ENCODE results near the gene LYRM4.

LYRM4 gene

GRCh38 chr6:5173810-5174209 lies 86.9 kb downstream of the LYRM4 start:
- DNase-seq (ENCODE audit: low read depth, low spot score), result no peak
- H3K4me3 ChIP-seq (ENCODE audit: low read depth, low read length), result no peak overlapping the region
- ChIA-PET POLR2A (interaction anchor here (0.7 kb wide), 1 partner anchor 830 kb away, joined by 3 read pairs; no protein-coding TSS in a partner anchor), CTCF (interaction anchor here (0.6 to 2.4 kb wide), 5 partner anchors 8 to 229 kb away, joined by 3 to 10 read pairs (median 5); no protein-coding TSS in a partner anchor)
- no peak for TF ChIP-seq CTCF (IDR thresholded peaks at IDR 0.05; ENCODE audit: insufficient read depth, low read length, missing control alignments)

- POLR2A ChIA-PET, result no interaction called here
- CTCF ChIA-PET, result interaction anchor here (1.2 to 2.4 kb wide), 3 partner anchors 9 to 18 kb away, joined by 3 to 10 read pairs (median 5); no protein-coding TSS in a partner anchor
- H3K4me3 ChIP-seq (ENCODE audit: low read depth, low read length), result no peak overlapping the region
- no peak for TF ChIP-seq CTCF (IDR thresholded peaks at IDR 0.05; ENCODE audit: insufficient read depth, low read length, missing control alignments)
- DNase-seq (ENCODE audit: low read depth, low spot score), result no peak
These were observed 87.8 kb downstream of the LYRM4 start for GRCh38 chr6:5172897-5173474.

- H3K4me3 ChIP-seq (ENCODE audit: low read depth, low read length), result no peak overlapping the region
- CTCF ChIA-PET, result interaction anchor here (1.1 to 2.4 kb wide), 3 partner anchors 10 to 19 kb away, joined by 3 to 10 read pairs (median 5); no protein-coding TSS in a partner anchor
- no peak for TF ChIP-seq CTCF (IDR thresholded peaks at IDR 0.05; ENCODE audit: insufficient read depth, low read length, missing control alignments)
- no peak for DNase-seq (ENCODE audit: low read depth, low spot score)
- POLR2A ChIA-PET, result no interaction called here
These were observed 88.6 kb downstream of the LYRM4 start for GRCh38 chr6:5172041-5172653.

GRCh38 chr6:5167501-5167900 lies 93.2 kb downstream of the LYRM4 start:
- DNase-seq (ENCODE audit: low read depth, low spot score), result no peak
- POLR2A ChIA-PET, result no interaction called here
- CTCF ChIA-PET, result interaction anchor here (1.5 kb wide), 1 partner anchor 235 kb away, joined by 6 read pairs; no protein-coding TSS in a partner anchor
- no peak overlapping the region for H3K4me3 ChIP-seq (ENCODE audit: low read depth, low read length)
- no peak for TF ChIP-seq CTCF (IDR thresholded peaks at IDR 0.05; ENCODE audit: insufficient read depth, low read length, missing control alignments)

- TF ChIP-seq CTCF (IDR thresholded peaks at IDR 0.05; ENCODE audit: insufficient read depth, low read length, missing control alignments), result no peak
- ChIA-PET POLR2A (no interaction called here), CTCF (no interaction called here)
- no peak overlapping the region for H3K4me3 ChIP-seq (ENCODE audit: low read depth, low read length)
- DNase-seq (ENCODE audit: low read depth, low spot score), result no peak
These were observed 96.7 kb downstream of the LYRM4 start for GRCh38 chr6:5164092-5164491.

- no peak overlapping the region for H3K4me3 ChIP-seq (ENCODE audit: low read depth, low read length)
- no peak for DNase-seq (ENCODE audit: low read depth, low spot score)
- TF ChIP-seq CTCF (IDR thresholded peaks at IDR 0.05; ENCODE audit: insufficient read depth, low read length, missing control alignments), result no peak
- CTCF ChIA-PET, result no interaction called here
- POLR2A ChIA-PET, result interaction anchor here (0.6 kb wide), 1 partner anchor 1518 kb away, joined by 3 read pairs; no protein-coding TSS in a partner anchor
These were observed 97.5 kb downstream of the LYRM4 start for GRCh38 chr6:5163247-5163646.

All from AG04449 (cell line).